AML-193 (cell line): ENCODE measurements around the gene RARS1.

ENCODE experiments used
- DNase-seq, 2 experiments: peaks; one replicate each; lab custom pipeline; 2025; lab: John Stamatoyannopoulos, UW

The RARS1 gene

DNA sequence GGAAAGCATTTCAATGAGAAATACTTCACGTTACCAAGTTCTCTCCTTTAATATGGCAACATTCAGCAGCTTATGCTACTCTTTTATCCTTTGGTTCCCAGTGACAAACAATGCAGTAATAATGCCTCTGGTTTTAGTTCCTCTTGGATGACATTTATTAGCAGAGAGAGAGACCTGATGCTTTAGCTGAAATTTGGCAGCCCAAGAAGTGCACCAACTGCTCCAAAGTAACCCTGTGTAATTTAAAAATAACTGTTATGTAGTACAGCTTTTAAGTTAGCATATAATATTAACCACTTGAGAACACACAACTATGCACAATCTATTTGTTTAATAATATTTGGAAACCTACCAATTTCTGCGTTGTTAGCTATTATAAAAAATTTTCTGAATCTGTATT is 71.1 kb downstream of the RARS1 start:
- no peak for DNase-seq

DNA sequence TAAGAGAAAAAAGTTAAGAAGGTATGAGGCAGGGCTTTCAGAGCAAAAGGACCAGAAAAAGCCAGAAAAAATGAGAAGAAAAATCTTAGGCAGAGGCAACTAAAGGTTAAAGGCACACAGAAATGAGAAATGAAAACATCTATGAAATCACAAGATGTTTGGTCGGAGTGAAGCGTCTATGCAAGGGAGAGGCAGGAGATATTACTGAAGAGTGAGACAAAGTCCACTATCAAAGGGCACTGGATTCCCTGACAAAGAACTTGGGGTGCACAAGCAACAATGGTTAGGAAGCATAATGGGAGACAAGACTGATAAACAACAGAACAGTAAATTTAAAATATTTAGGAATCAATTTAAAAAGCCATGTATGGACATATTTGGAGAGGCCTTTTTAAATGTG is 76.0 kb downstream of the RARS1 start:
- no peak for DNase-seq

DNA sequence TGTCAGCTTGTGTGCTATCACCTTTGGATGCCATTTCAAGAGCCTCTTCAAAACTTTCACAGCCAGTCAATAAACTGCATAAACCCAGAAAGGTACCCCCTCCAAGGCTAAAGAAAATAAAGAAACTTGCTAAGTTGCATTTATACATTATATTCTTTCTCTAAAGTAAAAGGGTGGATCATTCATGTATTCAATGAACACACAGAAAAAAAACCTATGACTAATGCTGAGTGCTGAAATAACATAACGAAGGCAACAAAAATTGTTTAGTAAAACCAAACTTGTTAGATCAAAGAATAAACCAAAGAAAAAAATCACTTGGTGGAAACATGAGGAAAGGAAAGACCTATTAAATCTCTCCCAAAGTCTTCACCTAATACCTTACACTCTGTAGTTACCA is 77.7 kb downstream of the RARS1 start:
- no peak for DNase-seq

DNA sequence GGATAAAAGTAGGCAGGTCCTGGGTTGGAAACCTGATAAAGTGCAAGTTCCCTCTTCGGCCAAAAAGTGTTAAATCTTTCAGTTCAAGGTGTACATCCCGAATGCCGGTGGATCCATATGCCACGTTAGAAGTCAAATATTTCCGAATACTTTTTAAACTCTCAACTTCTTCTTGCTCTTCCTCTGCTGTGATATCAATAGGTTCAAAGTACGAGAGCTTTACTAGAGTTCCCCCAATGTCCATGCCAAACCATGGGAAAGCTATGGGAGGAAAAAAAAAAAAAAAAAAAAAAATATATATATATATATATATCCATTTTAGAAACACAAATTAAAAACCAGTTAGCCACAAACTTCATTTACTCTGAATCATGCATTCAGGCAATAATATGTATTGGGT is 82.5 kb downstream of the RARS1 start:
- no peak for DNase-seq
